RPMI8226 (cell line): ENCODE measurements around the gene PCSK5.
"Not testable (repeated sequence)": the region's sequence is repeated elsewhere in the genome, so short reads cannot be mapped to it uniquely, and the experiment has no call there.

Experiments
- DNase-seq: peaks from one replicate; pipeline ENCODE4 v3.0.0-alpha.2; 2015

PCSK5 gene

GRCh38 chr9:75891277-75891741 lies 836 bp downstream of the PCSK5 start:
- no peak for DNase-seq

- DNase-seq: no peak
These were observed 1.3 kb downstream of the PCSK5 start for GRCh38 chr9:75891771-75892215.

- DNase-seq: no peak
These were observed 1.9 kb downstream of the PCSK5 start for GRCh38 chr9:75892216-75892911.

- no peak for DNase-seq
These were observed 2.6 kb downstream of the PCSK5 start for GRCh38 chr9:75893106-75893505.

GRCh38 chr9:75894566-75894965 lies 4.1 kb downstream of the PCSK5 start:
- DNase-seq: no peak

- no peak for DNase-seq
These were observed 4.6 kb downstream of the PCSK5 start for GRCh38 chr9:75895112-75895511.

GRCh38 chr9:75896193-75896592 lies 5.7 kb downstream of the PCSK5 start:
- DNase-seq: no peak

- DNase-seq: not testable (repeated sequence)
These were observed 10.5 kb downstream of the PCSK5 start for GRCh38 chr9:75900893-75901524.

- no peak for DNase-seq
These were observed 13.4 kb downstream of the PCSK5 start for GRCh38 chr9:75903785-75904360.

GRCh38 chr9:75904364-75904763 lies 13.9 kb downstream of the PCSK5 start:
- no peak for DNase-seq

- no peak for DNase-seq
These were observed 16.1 kb downstream of the PCSK5 start for GRCh38 chr9:75906531-75906930.

GRCh38 chr9:75907329-75907728 lies 16.9 kb downstream of the PCSK5 start:
- DNase-seq: no peak

- DNase-seq: no peak
These were observed 17.4 kb downstream of the PCSK5 start for GRCh38 chr9:75907923-75908322.

- no peak for DNase-seq
These were observed 19.3 kb downstream of the PCSK5 start for GRCh38 chr9:75909776-75910175.

- no peak for DNase-seq
These were observed 20.3 kb downstream of the PCSK5 start for GRCh38 chr9:75910731-75911130.

- DNase-seq: no peak
These were observed 20.9 kb downstream of the PCSK5 start for GRCh38 chr9:75911390-75911789.

- DNase-seq: no peak
These were observed 22.5 kb downstream of the PCSK5 start for GRCh38 chr9:75912951-75913350.

- DNase-seq: no peak
These were observed 23.5 kb downstream of the PCSK5 start for GRCh38 chr9:75914002-75914401.

GRCh38 chr9:75914883-75915452 lies 24.5 kb downstream of the PCSK5 start:
- no peak for DNase-seq

GRCh38 chr9:75918154-75918553 lies 27.7 kb downstream of the PCSK5 start:
- no peak for DNase-seq

GRCh38 chr9:75918909-75919308 lies 28.4 kb downstream of the PCSK5 start:
- no peak for DNase-seq

GRCh38 chr9:75921391-75922127 lies 31.1 kb downstream of the PCSK5 start:
- DNase-seq: no peak

- no peak for DNase-seq
These were observed 35.9 kb downstream of the PCSK5 start for GRCh38 chr9:75926385-75926784.
